Tibial nerve (tissue), 4 donors: ENCODE measurements around the gene ATP6V0E1. TPM values are rescaled to one million over a fixed set of nuclear protein-coding genes. Genes with fewer than 3 reads are reported as not detected.

Source experiments
- DNase-seq, 2 donors: peaks; one replicate each; pipeline ENCODE4 v3.0.0-alpha.2; 2019; ENCODE audit warnings: low spot score in 2 of 2
- H3K27ac ChIP-seq, 4 donors: fragments of 200-600 bp; sonication (generic) in 3 of 4; one replicate each; pipeline ENCODE4 v1.5.1; 2017 to 2019; ENCODE audit warnings: mild to moderate bottlenecking in 1 of 4
- H3K27me3 ChIP-seq, 2 donors: fragments of 200-600 bp; sonication (generic) in 1 of 2; one replicate each; pipeline versions ENCODE4 v1.5.1 to v1.6.0; 2017 to 2019
- H3K36me3 ChIP-seq, 3 donors: fragments of 200-600 bp; sonication (generic); one replicate each; pipeline ENCODE4 v1.5.1; 2018 to 2019
- H3K4me1 ChIP-seq, 4 donors: fragments of 200-600 bp; sonication (generic) in 3 of 4; one replicate each; pipeline ENCODE4 v1.5.1; 2017 to 2019
- H3K4me3 ChIP-seq, 4 donors: fragments of 200-600 bp; sonication (generic) in 3 of 4; one replicate each; pipeline ENCODE4 v1.5.1; 2017 to 2019; ENCODE audit warnings: mild to moderate bottlenecking in 1 of 4, moderate library complexity in 1 of 4
- H3K9me3 ChIP-seq, 4 donors: fragments of 200-600 bp; sonication (generic) in 3 of 4; one replicate each; pipeline ENCODE4 v1.5.1; 2017 to 2019
- EP300 ChIP-seq, 2 donors: sonication (generic); formaldehyde crosslinking; IDR thresholded peaks; one replicate each; pipeline ENCODE4 v1.6.1; 2017; ENCODE audit warnings: antibody characterized with exemption in 2 of 2, mild to moderate bottlenecking in 1 of 2
- POLR2A ChIP-seq, 2 donors: fragments of 450-650 bp; IDR thresholded peaks; one replicate each; pipeline ENCODE4 v1.6.1; 2017; ENCODE audit warnings: antibody characterized with exemption in 2 of 2, mild to moderate bottlenecking in 2 of 2, moderate library complexity in 2 of 2
- WGBS, 2 donors: methylation state at CpG; one replicate each; pipeline ENCODE4 v1.1.5; 2018; 5-methylcytosine and 5-hydroxymethylcytosine counted together
- total RNA-seq, 4 donors: library from RNA; depleted of rRNA; stranded (reverse); fragments of >200 nt; gene quantifications; one replicate each; pipeline ENCODE4 v1.1.0, GENCODE V29; 2016
- TF ChIP-seq, protein P1 (sequence below), 5 experiments: fragments of 200-600 bp in 3 of 5; fragments of 450-650 bp in 2 of 5; sonication (generic) in 3 of 5; IDR thresholded peaks; one replicate each; pipeline ENCODE4 v1.5.1; 2016 to 2019; ENCODE audit warnings: antibody characterized with exemption in 5 of 5, mild to moderate bottlenecking in 3 of 5, moderate library complexity in 2 of 5

ATP6V0E1 gene
- total RNA-seq, 4 donors from 2014 or later, result 88.8 to 121 (median 92.0) TPM

DNA sequence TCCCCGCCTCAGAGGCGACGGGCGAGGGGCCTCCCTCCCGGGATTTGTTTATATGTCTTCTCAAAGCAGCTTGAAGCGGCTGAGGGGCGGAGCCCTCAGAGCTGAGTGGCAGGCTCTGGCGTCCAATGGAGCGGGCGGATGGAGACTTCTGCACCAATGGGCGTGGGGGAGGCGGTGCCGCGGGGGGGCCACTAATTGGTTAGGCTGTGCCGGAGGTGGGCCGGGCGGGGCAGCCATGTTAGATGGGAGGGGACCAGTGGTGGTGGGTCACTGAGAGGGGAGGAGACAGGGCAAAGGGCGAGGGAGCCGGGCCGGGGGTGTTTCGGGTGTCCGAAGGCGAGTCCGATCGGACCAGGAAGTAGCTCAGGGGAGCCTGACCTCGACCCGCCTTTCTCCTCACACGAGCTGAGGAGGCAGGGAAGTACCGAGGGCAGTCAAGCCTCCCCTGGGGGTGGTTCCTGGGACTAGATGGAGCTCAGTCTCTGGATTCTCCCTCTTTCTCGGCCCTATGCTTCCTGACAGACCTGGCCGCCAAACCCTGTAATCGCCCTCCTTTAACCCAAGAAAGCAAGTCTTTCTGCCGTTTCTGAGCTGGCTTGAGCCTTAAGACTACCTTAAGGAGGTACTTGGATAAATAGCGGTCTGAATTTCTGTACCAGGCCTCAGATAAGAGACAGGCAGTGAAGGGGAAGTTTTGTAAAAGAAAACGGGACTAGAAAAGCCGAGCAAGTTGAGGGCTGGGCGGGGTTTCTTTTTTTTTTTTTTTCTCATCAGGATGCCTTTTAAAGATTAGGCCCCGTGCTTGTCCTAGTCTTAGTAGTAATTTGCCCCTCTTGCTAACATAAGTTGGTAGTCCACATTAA lies 73.7 kb downstream of the ATP6V0E1 start:
- no peaks in the 10 kb centered on the region for H3K27me3 ChIP-seq
- H3K36me3 ChIP-seq, result no peaks in the 10 kb centered on the region
- 0 to 1% methylated on average over 27 to 38 of the region's 38 CpGs for WGBS, 2 donors
- H3K9me3 ChIP-seq, result no peaks in the 10 kb centered on the region
- peak; percentile 98 to 99 for DNase-seq
- H3K4me1 ChIP-seq, result peaks cover 0 to 51% (median 15%) of the 10 kb centered on the region in 4 donors
- H3K4me3 ChIP-seq, result peak overlapping the region; percentile 71 to 99 (median 90)
- TF ChIP-seq, protein P1, sequence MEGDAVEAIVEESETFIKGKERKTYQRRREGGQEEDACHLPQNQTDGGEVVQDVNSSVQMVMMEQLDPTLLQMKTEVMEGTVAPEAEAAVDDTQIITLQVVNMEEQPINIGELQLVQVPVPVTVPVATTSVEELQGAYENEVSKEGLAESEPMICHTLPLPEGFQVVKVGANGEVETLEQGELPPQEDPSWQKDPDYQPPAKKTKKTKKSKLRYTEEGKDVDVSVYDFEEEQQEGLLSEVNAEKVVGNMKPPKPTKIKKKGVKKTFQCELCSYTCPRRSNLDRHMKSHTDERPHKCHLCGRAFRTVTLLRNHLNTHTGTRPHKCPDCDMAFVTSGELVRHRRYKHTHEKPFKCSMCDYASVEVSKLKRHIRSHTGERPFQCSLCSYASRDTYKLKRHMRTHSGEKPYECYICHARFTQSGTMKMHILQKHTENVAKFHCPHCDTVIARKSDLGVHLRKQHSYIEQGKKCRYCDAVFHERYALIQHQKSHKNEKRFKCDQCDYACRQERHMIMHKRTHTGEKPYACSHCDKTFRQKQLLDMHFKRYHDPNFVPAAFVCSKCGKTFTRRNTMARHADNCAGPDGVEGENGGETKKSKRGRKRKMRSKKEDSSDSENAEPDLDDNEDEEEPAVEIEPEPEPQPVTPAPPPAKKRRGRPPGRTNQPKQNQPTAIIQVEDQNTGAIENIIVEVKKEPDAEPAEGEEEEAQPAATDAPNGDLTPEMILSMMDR (IDR thresholded peaks at IDR 0.05), result peak in 3 of 5 experiments; percentile 18 to 55 (median 48)
- TF ChIP-seq POLR2A (IDR thresholded peaks at IDR 0.05) (peak in 1 of 2 donors; percentile 55), EP300 (IDR thresholded peaks at IDR 0.05) (peak; percentile 32 to 73)
- H3K27ac ChIP-seq, result peak overlapping the region; percentile 99 to 100 (median 100)

DNA sequence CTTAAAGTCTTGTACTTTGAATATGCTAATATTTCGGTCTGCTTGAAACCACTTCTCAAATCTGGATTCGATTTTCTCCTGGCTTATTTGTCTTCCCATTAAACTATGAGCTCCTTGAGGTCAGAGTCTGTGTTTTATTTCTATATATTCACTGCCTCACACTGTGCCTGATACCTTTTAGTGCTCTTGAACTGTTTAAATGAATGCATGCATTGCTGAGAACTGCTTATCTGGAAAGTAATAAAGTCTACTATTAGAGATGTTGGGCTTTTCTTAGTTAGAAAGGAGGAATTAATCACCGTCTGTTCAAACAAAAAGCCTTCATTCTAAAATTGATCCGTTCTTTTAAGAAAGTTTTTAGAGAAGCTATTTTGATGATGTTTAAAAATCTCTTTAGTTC lies 78.6 kb downstream of the ATP6V0E1 start:
- Histone ChIP-seq H3K36me3 (no peaks in the 10 kb centered on the region), H3K4me3 (no peak overlapping the region), H3K27me3 (no peaks in the 10 kb centered on the region), H3K4me1 (peaks cover 0 to 74% (median 22%) of the 10 kb centered on the region in 4 donors), H3K9me3 (no peaks in the 10 kb centered on the region), H3K27ac (no peak overlapping the region)
- TF ChIP-seq, protein P1 (IDR thresholded peaks at IDR 0.05), result no peak
- TF ChIP-seq EP300 (IDR thresholded peaks at IDR 0.05), result no peak
- no peak for TF ChIP-seq POLR2A (IDR thresholded peaks at IDR 0.05)
- 76 to 77% methylated on average over 4 of the region's 4 CpGs for WGBS, 2 donors
- no peak for DNase-seq

DNA sequence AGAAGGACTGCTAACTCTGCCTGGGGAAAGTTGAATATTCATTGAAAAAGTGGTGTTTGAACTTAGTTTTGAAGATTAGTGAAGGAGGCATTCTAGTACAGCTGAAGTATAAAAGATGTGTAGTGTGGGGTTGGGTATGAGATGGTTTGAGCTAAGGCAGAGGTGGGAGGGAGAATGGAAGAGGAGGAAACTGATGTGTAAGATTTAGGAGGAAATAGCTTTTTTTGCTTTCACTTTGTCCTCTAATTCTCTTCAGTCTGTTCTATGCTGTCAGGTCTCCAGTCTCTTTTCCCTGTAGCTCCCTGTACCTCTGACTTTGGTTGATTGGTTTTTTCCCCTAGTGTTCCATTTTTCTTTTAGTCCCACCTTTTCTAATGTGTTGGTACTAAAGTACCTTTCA lies 81.6 kb downstream of the ATP6V0E1 start:
- H3K4me3 ChIP-seq, result no peak overlapping the region
- peak overlapping the region in 1 of 4 donors; percentile 3 for H3K27ac ChIP-seq
- no peaks in the 10 kb centered on the region for H3K9me3 ChIP-seq
- no peak for DNase-seq
- H3K4me1 ChIP-seq, result peaks cover 0 to 71% (median 13%) of the 10 kb centered on the region in 4 donors
- no peak for TF ChIP-seq POLR2A (IDR thresholded peaks at IDR 0.05)
- no peaks in the 10 kb centered on the region for H3K27me3 ChIP-seq
- no peaks in the 10 kb centered on the region for H3K36me3 ChIP-seq

DNA sequence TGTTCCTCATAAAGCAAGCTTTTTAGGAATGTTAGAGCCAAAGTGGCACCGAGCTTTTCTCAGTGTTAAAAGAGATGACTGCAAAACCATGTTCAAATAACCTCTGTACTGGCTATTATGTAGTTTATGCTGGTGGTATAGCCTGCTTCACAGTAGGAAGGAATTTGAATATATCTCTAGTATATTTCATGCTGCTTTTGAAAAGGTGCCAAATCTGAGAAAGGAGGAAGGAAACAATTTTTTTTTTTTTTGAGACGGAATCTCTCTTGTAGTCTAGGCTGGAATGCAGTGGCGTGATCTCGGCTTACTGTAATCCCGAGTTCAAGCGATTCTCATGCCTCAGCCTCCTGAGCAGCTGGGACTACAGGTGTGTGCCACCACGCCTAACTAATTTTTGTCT lies 86.1 kb downstream of the ATP6V0E1 start:
- DNase-seq, result no peak
- no peaks in the 10 kb centered on the region for H3K36me3 ChIP-seq
- H3K4me1 ChIP-seq, result peaks cover 0 to 53% (median 12%) of the 10 kb centered on the region in 4 donors
- H3K27ac ChIP-seq, result no peak overlapping the region
- no peak for TF ChIP-seq EP300 (IDR thresholded peaks at IDR 0.05)
- TF ChIP-seq POLR2A (IDR thresholded peaks at IDR 0.05), result no peak
- TF ChIP-seq, protein P1 (IDR thresholded peaks at IDR 0.05), result no peak
- no peaks in the 10 kb centered on the region for H3K9me3 ChIP-seq
- 70 to 75% methylated on average over 7 of the region's 7 CpGs for WGBS, 2 donors
- no peak overlapping the region for H3K4me3 ChIP-seq
- no peaks in the 10 kb centered on the region for H3K27me3 ChIP-seq

DNA sequence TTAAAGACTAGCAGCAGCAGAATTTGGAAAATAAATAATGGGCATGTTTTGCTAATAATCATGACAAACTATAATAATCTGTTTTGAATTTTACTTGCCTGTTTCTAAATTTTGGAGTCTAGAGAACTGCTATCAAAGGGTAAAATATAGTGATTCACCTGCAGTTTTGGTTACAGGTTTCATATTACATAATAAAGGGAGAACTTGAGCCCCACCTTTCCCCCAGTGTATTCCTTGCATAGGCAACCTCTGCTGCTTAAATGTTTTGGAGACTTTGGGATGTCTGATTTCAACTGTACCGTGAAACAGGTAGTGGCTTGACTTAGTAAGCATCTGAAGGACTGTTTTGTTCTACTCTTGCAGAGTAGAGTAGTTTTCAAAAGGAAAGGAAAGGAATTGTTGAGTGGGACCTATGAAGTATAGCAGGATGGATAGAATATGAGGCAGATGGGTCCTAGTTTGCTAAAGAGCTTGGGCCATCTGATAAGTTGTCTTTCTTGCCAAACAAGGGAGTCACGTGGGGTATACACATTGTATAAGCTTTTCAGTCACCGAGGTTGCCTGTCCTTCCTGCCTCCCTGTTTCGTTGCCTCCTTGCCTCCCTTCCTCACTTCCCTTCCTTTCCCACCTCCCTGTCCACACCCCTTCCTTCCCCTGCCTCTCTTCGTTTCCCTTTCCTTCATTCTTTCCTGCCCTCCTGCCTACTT lies 91.7 kb downstream of the ATP6V0E1 start:
- DNase-seq, result no peak
- WGBS, 2 donors, result 85 to 88% methylated on average over 5 of the region's 5 CpGs
- TF ChIP-seq, protein P1 (IDR thresholded peaks at IDR 0.05), result no peak
- no peaks in the 10 kb centered on the region for H3K9me3 ChIP-seq
- no peaks in the 10 kb centered on the region for H3K27me3 ChIP-seq
- H3K4me3 ChIP-seq, result no peak overlapping the region
- H3K4me1 ChIP-seq, result peaks cover 0 to 32% (median 2%) of the 10 kb centered on the region in 4 donors
- no peak overlapping the region for H3K27ac ChIP-seq
- no peaks in the 10 kb centered on the region for H3K36me3 ChIP-seq
